DOHH2 (cell line): ENCODE measurements around the gene ARPC5L.

Experiments
- H3F3A ChIP-seq: fragments of 200-600 bp; sonication (generic), shearing (Covaris generic); 2 replicates; pipeline ENCODE4 v1.6.0; 2016; ENCODE audit warnings: antibody characterized with exemption, mild to moderate bottlenecking; ENCODE audit not compliant: control insufficient read depth, insufficient read depth
- H3K27ac ChIP-seq: fragments of 200-600 bp; sonication (generic); 2 replicates; pipeline ENCODE4 v1.5.1; 2014; ENCODE audit warnings: low read depth, mild to moderate bottlenecking, low read length, moderate library complexity
- H3K27me3 ChIP-seq: fragments of 200-600 bp; sonication (generic); 2 replicates; pipeline ENCODE4 v1.6.1; 2014; ENCODE audit warnings: mild to moderate bottlenecking, low read length, mixed read lengths; ENCODE audit not compliant: control insufficient read depth
- H3K36me3 ChIP-seq: fragments of 200-600 bp; sonication (generic); 2 replicates; pipeline ENCODE4 v1.6.1; 2014; ENCODE audit warnings: mild to moderate bottlenecking, low read length, moderate library complexity, mixed read lengths; ENCODE audit not compliant: control insufficient read depth
- H3K4me1 ChIP-seq: fragments of 200-600 bp; sonication (generic); 2 replicates; pipeline ENCODE4 v1.6.1; 2014; ENCODE audit warnings: mild to moderate bottlenecking, low read length, mixed read lengths; ENCODE audit not compliant: control insufficient read depth
- H3K4me2 ChIP-seq: fragments of 200-600 bp; sonication (generic); 2 replicates; pipeline ENCODE4 v1.6.0; 2014; ENCODE audit warnings: mild to moderate bottlenecking, low read length, moderate library complexity
- H3K4me3 ChIP-seq: fragments of 200-600 bp; sonication (generic); 2 replicates; pipeline ENCODE4 v1.5.1; 2014; ENCODE audit warnings: mild to moderate bottlenecking, low read length, mixed read lengths
- H3K79me2 ChIP-seq: fragments of 200-600 bp; sonication (generic); 2 replicates; pipeline ENCODE4 v1.6.1; 2014; ENCODE audit warnings: mild to moderate bottlenecking, low read length, mixed read lengths; ENCODE audit not compliant: control insufficient read depth
- H3K9me2 ChIP-seq: fragments of 200-600 bp; sonication (generic); replicated peaks from 2 replicates; pipeline ENCODE4 v1.6.1; 2014; ENCODE audit warnings: mild to moderate bottlenecking, low read length, mixed read lengths; ENCODE audit not compliant: control insufficient read depth
- H3K9me3 ChIP-seq: fragments of 200-600 bp; sonication (generic); 2 replicates; pipeline ENCODE4 v1.6.1; 2014; ENCODE audit warnings: antibody characterized with exemption, low read length, mixed read lengths; ENCODE audit not compliant: control insufficient read depth, insufficient read depth
- H4K20me1 ChIP-seq: fragments of 200-600 bp; sonication (generic); 2 replicates; pipeline ENCODE4 v1.6.0; 2014; ENCODE audit warnings: low read depth, mild to moderate bottlenecking, antibody characterized with exemption, low read length, moderate library complexity; ENCODE audit not compliant: control insufficient read depth, insufficient read depth
- EZH2phosphoT487 ChIP-seq: fragments of 200-600 bp; sonication (generic); IDR thresholded peaks from 2 replicates; pipeline ENCODE4 v1.6.1; 2017; ENCODE audit warnings: borderline replicate concordance, mild to moderate bottlenecking, antibody characterized with exemption, low read length, moderate library complexity, mixed read lengths
- TF ChIP-seq, protein P1 (sequence below): fragments of 200-600 bp; sonication (generic); IDR thresholded peaks from one replicate; pipeline ENCODE4 v1.5.1; 2014; ENCODE audit warnings: antibody characterized with exemption, mild to moderate bottlenecking, low read depth, low read length; ENCODE audit not compliant: poor library complexity, severe bottlenecking

The ARPC5L gene

DNA sequence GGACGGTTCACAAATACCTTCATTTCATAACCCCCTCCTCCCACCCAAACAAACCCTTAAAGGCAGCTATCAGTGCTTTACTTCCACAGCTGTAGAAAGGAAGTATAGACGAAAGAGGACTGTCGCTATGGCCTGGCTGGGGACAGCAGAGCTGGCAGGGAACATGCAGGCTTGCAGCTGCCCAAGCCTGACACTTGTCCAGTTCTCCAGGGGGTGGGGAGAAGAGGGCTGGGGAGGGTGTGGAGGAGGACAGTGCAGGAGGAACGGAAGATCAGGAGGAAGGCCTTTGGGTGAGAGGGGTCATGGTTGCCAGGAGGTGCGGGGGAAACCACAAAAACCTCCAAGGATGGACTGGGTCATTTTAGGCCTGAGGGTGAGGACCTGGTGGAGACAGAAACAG, 25.9 kb downstream of the ARPC5L start:
- Histone ChIP-seq H3K27me3 (no peaks in the 10 kb centered on the region), H3K4me2 (no peak overlapping the region), H3K9me2 (no peaks in the 10 kb centered on the region), H3K36me3 (peaks cover 31% of the 10 kb centered on the region), H3F3A (no peaks in the 10 kb centered on the region), H4K20me1 (no peaks in the 10 kb centered on the region), H3K9me3 (no peaks in the 10 kb centered on the region), H3K4me3 (no peak overlapping the region), H3K79me2 (no peaks in the 10 kb centered on the region), H3K4me1 (no peaks in the 10 kb centered on the region), H3K27ac (no peak overlapping the region)
- no peak for TF ChIP-seq EZH2phosphoT487
- TF ChIP-seq, protein P1, sequence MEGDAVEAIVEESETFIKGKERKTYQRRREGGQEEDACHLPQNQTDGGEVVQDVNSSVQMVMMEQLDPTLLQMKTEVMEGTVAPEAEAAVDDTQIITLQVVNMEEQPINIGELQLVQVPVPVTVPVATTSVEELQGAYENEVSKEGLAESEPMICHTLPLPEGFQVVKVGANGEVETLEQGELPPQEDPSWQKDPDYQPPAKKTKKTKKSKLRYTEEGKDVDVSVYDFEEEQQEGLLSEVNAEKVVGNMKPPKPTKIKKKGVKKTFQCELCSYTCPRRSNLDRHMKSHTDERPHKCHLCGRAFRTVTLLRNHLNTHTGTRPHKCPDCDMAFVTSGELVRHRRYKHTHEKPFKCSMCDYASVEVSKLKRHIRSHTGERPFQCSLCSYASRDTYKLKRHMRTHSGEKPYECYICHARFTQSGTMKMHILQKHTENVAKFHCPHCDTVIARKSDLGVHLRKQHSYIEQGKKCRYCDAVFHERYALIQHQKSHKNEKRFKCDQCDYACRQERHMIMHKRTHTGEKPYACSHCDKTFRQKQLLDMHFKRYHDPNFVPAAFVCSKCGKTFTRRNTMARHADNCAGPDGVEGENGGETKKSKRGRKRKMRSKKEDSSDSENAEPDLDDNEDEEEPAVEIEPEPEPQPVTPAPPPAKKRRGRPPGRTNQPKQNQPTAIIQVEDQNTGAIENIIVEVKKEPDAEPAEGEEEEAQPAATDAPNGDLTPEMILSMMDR: no peak

DNA sequence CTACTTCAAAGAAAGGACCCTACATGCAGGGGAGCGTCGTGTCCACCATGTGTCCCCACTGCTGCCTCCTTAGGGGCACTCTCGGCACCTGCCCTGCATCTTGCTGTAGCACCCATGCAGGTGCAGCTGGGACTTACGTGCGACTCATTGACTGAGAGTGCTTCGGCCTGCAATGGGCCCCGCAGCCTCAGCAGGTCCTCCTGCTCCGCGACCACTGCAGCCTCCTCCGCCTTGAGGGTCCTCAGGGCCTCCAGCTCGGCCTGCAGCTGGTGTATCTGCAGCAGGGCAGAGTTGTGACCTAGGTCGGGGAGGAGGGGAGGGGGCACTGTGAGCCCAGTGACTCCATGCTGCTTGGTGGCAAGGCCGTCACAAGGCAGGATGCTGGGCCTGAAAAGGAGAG, 27.1 kb downstream of the ARPC5L start:
- Histone ChIP-seq H3K27ac (no peak overlapping the region), H3K9me3 (no peaks in the 10 kb centered on the region), H3K4me3 (no peak overlapping the region), H3K9me2 (no peaks in the 10 kb centered on the region), H3K27me3 (no peaks in the 10 kb centered on the region), H3K36me3 (peaks cover 42% of the 10 kb centered on the region), H3K79me2 (no peaks in the 10 kb centered on the region), H4K20me1 (no peaks in the 10 kb centered on the region), H3K4me2 (no peak overlapping the region), H3F3A (peaks cover 3% of the 10 kb centered on the region; the same call in 1 of the 2 replicates), H3K4me1 (no peaks in the 10 kb centered on the region)
- TF ChIP-seq, protein P1: no peak
- TF ChIP-seq EZH2phosphoT487: no peak

DNA sequence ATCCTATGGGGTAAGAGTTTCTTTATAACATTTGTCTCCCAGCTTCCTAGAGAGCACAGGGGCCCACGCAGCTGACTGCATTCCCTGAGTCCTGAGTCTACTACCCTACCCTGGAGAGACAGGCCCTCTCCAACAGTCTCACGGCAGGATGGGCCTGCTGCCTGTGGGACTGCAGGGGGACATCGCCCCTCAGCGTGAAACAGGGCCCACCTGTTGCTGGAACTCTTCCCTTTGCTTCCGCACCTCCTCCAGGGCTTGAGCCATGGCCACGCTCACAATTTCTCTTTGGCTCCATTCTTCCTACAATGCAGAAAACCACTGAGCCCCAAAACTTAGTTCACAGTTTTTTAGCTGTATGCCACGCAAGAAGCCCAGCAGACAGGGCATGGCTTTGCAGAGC, 28.2 kb downstream of the ARPC5L start:
- Histone ChIP-seq H3K27me3 (no peaks in the 10 kb centered on the region), H3K27ac (no peak overlapping the region), H3F3A (peaks cover 3% of the 10 kb centered on the region; the same call in 1 of the 2 replicates), H3K9me2 (no peaks in the 10 kb centered on the region), H3K9me3 (no peaks in the 10 kb centered on the region), H3K4me3 (no peak overlapping the region), H3K79me2 (no peaks in the 10 kb centered on the region), H3K4me2 (no peak overlapping the region), H3K36me3 (peaks cover 47% of the 10 kb centered on the region), H3K4me1 (no peaks in the 10 kb centered on the region), H4K20me1 (no peaks in the 10 kb centered on the region)
- TF ChIP-seq, protein P1: no peak
- no peak for TF ChIP-seq EZH2phosphoT487
